ENCODE data around the gene NDRG4. TPM values are rescaled to one million over a fixed set of nuclear protein-coding genes. Genes with fewer than 3 reads are reported as not detected.

The NDRG4 gene
- total RNA-seq, 4 donors from 2014 or later, result 0.60 to 64.7 (median 4.4) TPM

GRCh38 chr16:58456193-58456592 is 43.8 kb upstream of the NDRG4 start:
- Histone ChIP-seq H3K9me3 (no peaks in the 10 kb centered on the region), H3K36me3 (no peaks in the 10 kb centered on the region), H3K4me1 (no peaks in the 10 kb centered on the region), H3K27ac (no peak overlapping the region), H3K27me3 (peaks cover 6% of the 10 kb centered on the region), H3K4me3 (no peak overlapping the region)
- intact Hi-C loops (cut with DNase I; ENCODE audit: low total_unique reads) (no loop called here), in situ Hi-C loops (cut with MboI; ENCODE audit: low pct_ligation_motif_present in 1 of 4, low pct_unique_long_range_greater_than_20kb in 1 of 4, low sequenced_read_pairs in 3 of 4) (no loop called here)
- no peak for DNase-seq
- 27 to 55% methylated on average over 3 of the region's 3 CpGs for WGBS, 2 donors (ENCODE audit: low coverage in 1 of 2)
- TF ChIP-seq POLR2A (IDR thresholded peaks at IDR 0.05) (no peak), EP300 (IDR thresholded peaks at IDR 0.05; ENCODE audit: low read depth) (no peak), CTCF (IDR thresholded peaks at IDR 0.05) (no peak), POLR2AphosphoS5 (IDR thresholded peaks at IDR 0.05) (no peak)

- in situ Hi-C loops (cut with MboI; ENCODE audit: low pct_ligation_motif_present in 1 of 4, low pct_unique_long_range_greater_than_20kb in 1 of 4, low sequenced_read_pairs in 3 of 4) (no loop called here), intact Hi-C loops (cut with DNase I; ENCODE audit: low total_unique reads) (no loop called here)
- Histone ChIP-seq H3K36me3 (no peaks in the 10 kb centered on the region), H3K4me3 (no peak overlapping the region), H3K27ac (no peak overlapping the region), H3K9me3 (no peaks in the 10 kb centered on the region), H3K4me1 (peaks cover 0 to 6% (median 3%) of the 10 kb centered on the region in 4 donors), H3K27me3 (peaks cover 24% of the 10 kb centered on the region)
- TF ChIP-seq CTCF (IDR thresholded peaks at IDR 0.05), result no peak
- TF ChIP-seq POLR2A (IDR thresholded peaks at IDR 0.05), result no peak
- TF ChIP-seq EP300 (IDR thresholded peaks at IDR 0.05; ENCODE audit: low read depth), result no peak
- no peak for TF ChIP-seq POLR2AphosphoS5 (IDR thresholded peaks at IDR 0.05)
- DNase-seq, result no peak
- 73 to 75% methylated on average over 4 to 10 of the region's 10 CpGs for WGBS, 2 donors (ENCODE audit: low coverage in 1 of 2)
Observed at GRCh38 chr16:58458606-58459343, 41.2 kb upstream of the NDRG4 start.

- TF ChIP-seq CTCF (IDR thresholded peaks at IDR 0.05) (no peak), EP300 (IDR thresholded peaks at IDR 0.05; ENCODE audit: low read depth) (no peak), POLR2AphosphoS5 (IDR thresholded peaks at IDR 0.05) (no peak), POLR2A (IDR thresholded peaks at IDR 0.05) (no peak)
- in situ Hi-C loops (cut with MboI; ENCODE audit: low pct_ligation_motif_present in 1 of 4, low pct_unique_long_range_greater_than_20kb in 1 of 4, low sequenced_read_pairs in 3 of 4) (no loop called here), intact Hi-C loops (cut with DNase I; ENCODE audit: low total_unique reads) (no loop called here)
- DNase-seq, result no peak
- Histone ChIP-seq H3K36me3 (no peaks in the 10 kb centered on the region), H3K9me3 (no peaks in the 10 kb centered on the region), H3K27ac (no peak overlapping the region), H3K4me3 (no peak overlapping the region), H3K27me3 (peaks cover 32% of the 10 kb centered on the region), H3K4me1 (peaks cover 4 to 14% (median 11%) of the 10 kb centered on the region in 4 donors)
- WGBS, 2 donors (ENCODE audit: low coverage in 1 of 2), result 77 to 79% methylated on average over 5 to 9 of the region's 9 CpGs
Observed at GRCh38 chr16:58459344-58460218, 40.4 kb upstream of the NDRG4 start.

GRCh38 chr16:58460219-58460610 is 39.7 kb upstream of the NDRG4 start:
- Histone ChIP-seq H3K4me1 (peaks cover 4 to 16% (median 13%) of the 10 kb centered on the region in 4 donors), H3K27me3 (peaks cover 39% of the 10 kb centered on the region), H3K27ac (no peak overlapping the region), H3K9me3 (no peaks in the 10 kb centered on the region), H3K36me3 (no peaks in the 10 kb centered on the region), H3K4me3 (no peak overlapping the region)
- in situ Hi-C loops (cut with MboI; ENCODE audit: low pct_ligation_motif_present in 1 of 4, low pct_unique_long_range_greater_than_20kb in 1 of 4, low sequenced_read_pairs in 3 of 4), result no loop called here
- WGBS, 2 donors (ENCODE audit: low coverage in 1 of 2), result 55% methylated on average over 4 of the region's 4 CpGs; no CpG with 5 or more reads in 1 of the 2 donors
- TF ChIP-seq CTCF (IDR thresholded peaks at IDR 0.05), result no peak
- no peak for TF ChIP-seq POLR2AphosphoS5 (IDR thresholded peaks at IDR 0.05)
- no peak for TF ChIP-seq EP300 (IDR thresholded peaks at IDR 0.05; ENCODE audit: low read depth)
- TF ChIP-seq POLR2A (IDR thresholded peaks at IDR 0.05), result no peak
- intact Hi-C loops (cut with DNase I; ENCODE audit: low total_unique reads), result no loop called here
- no peak for DNase-seq

Data from transverse colon (tissue), 4 donors.